ENCODE data around the gene NTF4.

Gene NTF4

DNA sequence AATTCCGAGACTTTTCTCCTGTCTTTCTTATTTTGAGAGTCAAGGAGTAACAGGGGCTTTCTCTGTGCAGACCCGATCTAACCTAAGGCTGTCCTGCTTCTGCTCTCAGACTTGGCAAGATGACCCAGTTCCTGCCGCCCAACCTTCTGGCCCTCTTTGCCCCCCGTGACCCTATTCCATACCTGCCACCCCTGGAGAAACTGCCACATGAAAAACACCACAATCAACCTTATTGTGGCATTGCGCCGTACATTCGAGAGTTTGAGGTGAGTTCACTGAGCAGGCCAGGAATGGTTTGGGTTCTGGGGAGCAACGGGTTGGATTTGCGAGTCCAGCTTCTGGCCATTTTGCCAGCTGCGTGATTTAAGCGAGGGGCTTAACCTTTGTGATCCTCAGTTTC lies 21.7 kb upstream of the NTF4 start:
- no peak for DNase-seq (ENCODE audit: low read depth in 2 of 2)
- peak overlapping the region; percentile 92 to 95 for H3K4me3 ChIP-seq (replicated peaks in 1 of 2; ENCODE audit: low read depth in 2 of 2, low read length in 2 of 2)
- TF ChIP-seq, protein P1, sequence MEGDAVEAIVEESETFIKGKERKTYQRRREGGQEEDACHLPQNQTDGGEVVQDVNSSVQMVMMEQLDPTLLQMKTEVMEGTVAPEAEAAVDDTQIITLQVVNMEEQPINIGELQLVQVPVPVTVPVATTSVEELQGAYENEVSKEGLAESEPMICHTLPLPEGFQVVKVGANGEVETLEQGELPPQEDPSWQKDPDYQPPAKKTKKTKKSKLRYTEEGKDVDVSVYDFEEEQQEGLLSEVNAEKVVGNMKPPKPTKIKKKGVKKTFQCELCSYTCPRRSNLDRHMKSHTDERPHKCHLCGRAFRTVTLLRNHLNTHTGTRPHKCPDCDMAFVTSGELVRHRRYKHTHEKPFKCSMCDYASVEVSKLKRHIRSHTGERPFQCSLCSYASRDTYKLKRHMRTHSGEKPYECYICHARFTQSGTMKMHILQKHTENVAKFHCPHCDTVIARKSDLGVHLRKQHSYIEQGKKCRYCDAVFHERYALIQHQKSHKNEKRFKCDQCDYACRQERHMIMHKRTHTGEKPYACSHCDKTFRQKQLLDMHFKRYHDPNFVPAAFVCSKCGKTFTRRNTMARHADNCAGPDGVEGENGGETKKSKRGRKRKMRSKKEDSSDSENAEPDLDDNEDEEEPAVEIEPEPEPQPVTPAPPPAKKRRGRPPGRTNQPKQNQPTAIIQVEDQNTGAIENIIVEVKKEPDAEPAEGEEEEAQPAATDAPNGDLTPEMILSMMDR (IDR thresholded peaks at IDR 0.05; ENCODE audit: low read depth, low read length) = no peak

DNA sequence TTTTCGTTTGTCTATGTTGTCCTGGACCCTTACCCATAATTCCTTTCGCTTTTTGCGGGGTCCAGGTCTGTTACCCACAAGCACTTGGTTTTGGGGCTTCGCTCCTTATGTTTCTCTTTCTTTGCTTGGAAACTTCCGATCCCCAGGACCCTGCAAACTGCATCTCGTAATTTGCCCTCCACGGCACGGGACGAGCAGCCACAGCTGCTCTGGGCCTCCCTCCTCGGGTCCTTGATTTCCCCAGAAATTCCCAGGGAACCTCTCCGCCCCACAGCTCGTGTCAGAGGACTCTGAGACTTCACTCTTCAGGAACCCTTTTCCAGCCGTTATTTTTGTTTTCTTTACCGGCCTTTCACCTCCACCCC lies 21.2 kb upstream of the NTF4 start:
- no peak for DNase-seq (ENCODE audit: low read depth in 2 of 2)
- peak overlapping the region; percentile 92 to 95 for H3K4me3 ChIP-seq (replicated peaks in 1 of 2; ENCODE audit: low read depth in 2 of 2, low read length in 2 of 2)
- TF ChIP-seq, protein P1 (IDR thresholded peaks at IDR 0.05; ENCODE audit: low read depth, low read length) = no peak

DNA sequence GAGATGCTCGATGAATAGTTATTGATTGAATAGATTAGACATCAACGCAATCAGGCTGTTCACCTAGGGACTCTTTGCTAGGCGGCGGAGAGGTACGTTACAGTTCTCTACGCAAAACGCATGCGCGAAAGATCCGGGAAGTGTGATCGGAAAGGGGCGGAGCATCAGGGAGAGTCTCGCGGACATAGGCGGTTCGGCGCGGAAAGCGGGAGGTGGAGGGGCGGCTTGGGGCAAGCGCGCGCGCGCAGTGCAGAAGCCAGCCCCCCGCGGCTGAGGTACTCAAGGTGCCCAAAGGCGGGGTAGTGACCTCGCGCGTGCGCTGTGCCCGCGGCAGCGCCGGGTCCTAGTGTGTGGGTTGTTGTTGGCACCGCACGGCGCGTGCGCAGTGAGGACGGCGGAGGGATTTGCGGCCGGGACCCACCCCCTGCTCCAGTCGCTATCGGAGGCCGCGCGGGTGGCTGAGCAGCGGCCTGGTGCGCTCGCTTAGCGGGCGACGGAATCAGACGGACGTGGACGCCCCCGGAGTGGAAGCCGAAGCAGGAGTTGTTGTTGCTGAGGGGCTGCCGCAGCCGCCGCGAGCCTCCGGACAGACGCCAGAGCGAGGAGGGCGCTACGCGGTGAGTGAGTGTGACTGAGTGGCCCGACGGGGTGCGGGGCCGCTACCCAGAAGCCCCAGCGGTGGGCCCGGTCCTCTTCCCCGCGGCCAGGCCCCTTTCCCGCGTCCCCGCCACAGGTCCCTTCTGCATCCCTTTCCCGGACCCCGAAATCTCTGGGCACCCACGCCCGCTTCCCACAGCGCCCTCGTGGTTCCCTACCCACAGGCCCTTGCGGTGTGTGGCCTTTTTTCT lies 20.6 kb upstream of the NTF4 start, which contains the start of gene SNRNP70:
Gene SNRNP70 (plus strand): TSS at position 432 of the 848 bp plus-strand sequence. CDS start 964 bp downstream, outside the sequence.
- DNase-seq (ENCODE audit: low read depth in 2 of 2) = peak; percentile 100
- TF ChIP-seq, protein P1 (IDR thresholded peaks at IDR 0.05; ENCODE audit: low read depth, low read length) = no peak

DNA sequence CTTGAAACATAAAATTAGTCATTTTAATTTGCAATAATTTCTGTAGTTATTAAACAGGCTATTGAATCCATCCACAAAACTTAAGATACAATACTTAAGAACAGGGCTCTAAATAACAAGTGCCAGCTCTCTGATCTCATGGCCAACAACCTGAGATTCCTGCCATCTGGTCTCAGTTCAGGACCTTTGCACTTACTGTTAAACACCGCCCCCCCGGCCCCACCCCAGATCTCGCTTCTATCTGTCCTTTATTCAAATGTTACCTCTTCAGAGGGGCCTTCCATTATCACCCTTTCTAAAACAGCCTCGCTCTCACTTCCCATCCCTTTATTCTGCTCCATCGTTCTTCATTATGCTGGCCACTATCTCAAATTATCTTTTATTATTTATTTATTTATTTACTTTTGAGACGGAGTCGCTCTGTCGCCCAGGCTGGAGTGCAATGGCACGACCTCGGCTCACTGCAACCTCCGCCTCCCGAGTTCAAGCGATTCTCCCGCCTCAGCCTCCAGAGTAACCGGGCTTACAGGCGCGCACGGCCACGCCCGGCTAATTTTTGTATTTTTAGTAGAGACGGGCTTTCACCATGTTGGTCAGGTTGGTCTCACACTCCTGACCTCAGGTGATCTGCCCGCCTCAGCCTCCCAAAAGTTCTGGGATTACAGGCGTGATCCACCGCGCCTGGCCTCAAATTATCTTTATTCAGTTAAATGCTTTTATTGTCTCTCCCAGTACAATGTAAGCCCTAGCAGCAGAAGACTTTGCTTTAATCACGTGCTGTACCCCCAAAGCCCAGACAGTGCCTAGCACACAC lies 19.8 kb upstream of the NTF4 start:
- H3K4me3 ChIP-seq (replicated peaks in 1 of 2; ENCODE audit: low read depth in 2 of 2, low read length in 2 of 2) = peak overlapping the region; percentile 19 to 92
- DNase-seq (ENCODE audit: low read depth in 2 of 2) = no peak
- TF ChIP-seq, protein P1 (IDR thresholded peaks at IDR 0.05; ENCODE audit: low read depth, low read length) = no peak

More for the DNA sequence above, 20.6 kb upstream of the NTF4 start, which contains the start of gene SNRNP70:
- peak within 1 kb of the TSS; percentile 92 to 95 for H3K4me3 ChIP-seq (replicated peaks in 1 of 2; ENCODE audit: low read depth in 2 of 2, low read length in 2 of 2)

DNA sequence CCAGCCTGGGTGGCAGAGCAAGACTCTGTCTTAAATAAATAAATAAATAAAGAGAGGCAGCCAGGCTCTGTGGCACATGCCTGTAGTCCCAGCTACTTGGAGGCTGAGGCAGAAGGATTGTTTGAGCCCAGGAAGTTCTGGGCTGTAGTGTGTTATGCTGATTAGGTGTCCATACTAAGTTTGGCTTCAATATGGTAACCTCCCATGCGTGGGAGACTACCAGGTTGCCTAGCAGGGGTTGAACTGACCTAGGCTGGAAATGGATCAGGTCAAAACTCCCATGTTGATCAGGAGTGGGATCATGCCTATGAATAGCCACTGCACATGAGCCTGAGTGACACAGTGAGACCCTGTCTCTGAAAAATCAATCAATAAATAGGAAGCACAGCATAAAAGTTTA lies 16.7 kb upstream of the NTF4 start:
- no peak for DNase-seq (ENCODE audit: low read depth in 2 of 2)
- H3K4me3 ChIP-seq (replicated peaks in 1 of 2; ENCODE audit: low read depth in 2 of 2, low read length in 2 of 2) = no peak overlapping the region
- TF ChIP-seq, protein P1 (IDR thresholded peaks at IDR 0.05; ENCODE audit: low read depth, low read length) = no peak

DNA sequence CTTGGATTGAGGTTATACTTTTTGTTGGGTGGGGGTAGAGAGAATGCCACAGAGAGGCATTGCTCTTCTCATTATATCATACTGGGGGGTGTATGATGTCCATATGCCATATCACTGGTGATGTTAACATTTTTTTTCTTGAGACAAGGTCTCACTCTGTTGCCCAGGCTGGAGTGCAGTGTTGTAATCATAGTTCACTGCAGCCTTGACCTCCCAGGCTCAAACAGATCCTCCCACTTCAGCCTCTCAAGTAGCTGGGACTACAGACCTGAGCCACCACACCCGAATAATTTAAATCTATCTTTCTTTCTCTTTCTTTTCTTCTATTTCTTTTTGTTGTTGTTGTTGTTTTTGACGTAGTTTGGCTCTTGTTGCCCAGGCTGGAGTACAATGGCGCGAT lies 15.8 kb upstream of the NTF4 start:
- TF ChIP-seq, protein P1 (IDR thresholded peaks at IDR 0.05; ENCODE audit: low read depth, low read length) = no peak
- H3K4me3 ChIP-seq (replicated peaks in 1 of 2; ENCODE audit: low read depth in 2 of 2, low read length in 2 of 2) = no peak overlapping the region
- no peak for DNase-seq (ENCODE audit: low read depth in 2 of 2)

Data from cardiac fibroblast (primary cell).